ENCODE measurements around the gene RBL2. TPM values are rescaled to one million over a fixed set of nuclear protein-coding genes. Genes with fewer than 3 reads are reported as not detected.

RBL2 gene
- total and polyA plus RNA-seq, 2 of the 13 experiments (the other 11 are each of a cell fraction or from before 2014, with no cell fraction given): 41.2 to 60.9 TPM

DNA sequence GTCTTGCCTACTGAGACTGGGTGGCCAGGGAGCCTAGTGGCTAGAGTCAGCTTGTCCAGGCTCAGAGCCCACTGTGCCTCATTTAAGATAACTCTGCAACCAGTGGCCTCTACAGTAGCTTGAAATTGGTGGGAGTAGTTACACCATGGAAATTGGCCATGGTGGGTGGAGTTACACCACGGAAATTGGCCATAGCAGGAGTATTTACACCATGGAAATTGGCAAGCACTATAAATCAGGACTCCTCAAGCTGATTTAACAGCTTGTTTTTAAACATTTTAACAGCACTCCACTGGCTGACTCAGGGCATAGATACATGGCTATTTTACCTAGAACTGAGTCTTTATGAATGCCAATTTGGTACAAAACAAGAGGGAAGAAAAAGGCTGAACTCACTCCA is 96.5 kb downstream of the RBL2 start:
- no peaks in the 10 kb centered on the region for H3K79me2 ChIP-seq (ENCODE audit: insufficient read depth, low read length)
- no peak for DNase-seq (ENCODE audit: low spot score)
- no TSS peak for BruUV-seq (replicated peaks)
- no peak for FAIRE-seq
- H3K27ac ChIP-seq (ENCODE audit: extremely low read length, insufficient read depth, low read length): no peak overlapping the region
- no peaks in the 10 kb centered on the region for H3K9me3 ChIP-seq (ENCODE audit: low read length)
- ChIA-PET CTCF (ENCODE audit: low intra/inter-chr PET ratio, low total read pairs) (no interaction called here), POLR2A (interaction anchor here (2.0 kb wide), 1 partner anchor 28 kb away, joined by 6 read pairs; the partner anchor contains the start of gene AKTIP)
- intact Hi-C loops (cut with micrococcal nuclease; ENCODE audit: unreplicated experiment) (no loop called here), in situ Hi-C loops (cut with HindIII; ENCODE audit: extremely low pct_ligation_motif_present, low pct_unique_long_range_greater_than_20kb) (no loop called here)
- H3K4me1 ChIP-seq (ENCODE audit: insufficient read depth, low read length): peaks cover 31% of the 10 kb centered on the region
- H3K27me3 ChIP-seq (ENCODE audit: control insufficient read depth in 1 of 2, insufficient read depth in 2 of 2, low read length in 2 of 2): no peaks in the 10 kb centered on the region; a peak in 3 of 5 replicates
- ATAC-seq: no peak
- no peaks in the 10 kb centered on the region for H3K36me3 ChIP-seq (replicated peaks in 1 of 2; ENCODE audit: control insufficient read depth in 1 of 2, insufficient read depth in 2 of 2, low read length in 2 of 2)
- H2AFZ ChIP-seq (ENCODE audit: low read length): no peak overlapping the region
- H3K4me2 ChIP-seq (ENCODE audit: low read depth, low read length): no peak overlapping the region
- no peaks in the 10 kb centered on the region for H4K20me1 ChIP-seq (ENCODE audit: insufficient read depth, low read length)
- TF ChIP-seq, protein P1, sequence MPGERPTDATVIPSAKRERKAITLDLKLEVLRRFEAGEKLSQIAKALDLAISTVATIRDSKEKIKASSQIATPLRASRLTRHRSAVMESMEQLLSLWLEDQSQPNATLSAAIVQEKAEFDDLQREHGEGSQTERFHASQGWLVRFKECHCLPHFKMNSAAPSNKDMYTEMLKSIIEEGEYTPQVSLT (CRISPR knock-in tag; IDR thresholded peaks at IDR 0.05; ENCODE audit: borderline replicate concordance, low read depth): no peak
- TF ChIP-seq PITX1 (CRISPR knock-in tag; IDR thresholded peaks at IDR 0.05) (no peak), ZNF768 (CRISPR knock-in tag; IDR thresholded peaks at IDR 0.05) (no peak), REPIN1 (CRISPR knock-in tag; IDR thresholded peaks at IDR 0.05; ENCODE audit: borderline replicate concordance, low read depth) (no peak), ZKSCAN1 (IDR thresholded peaks at IDR 0.05; ENCODE audit: low read length) (no peak), ZFP62 (CRISPR knock-in tag; IDR thresholded peaks at IDR 0.05) (no peak), TOPORS (CRISPR knock-in tag; IDR thresholded peaks at IDR 0.05) (no peak), ARID2 (CRISPR knock-in tag; IDR thresholded peaks at IDR 0.05; ENCODE audit: borderline replicate concordance) (no peak)
- TF ChIP-seq, protein P2, sequence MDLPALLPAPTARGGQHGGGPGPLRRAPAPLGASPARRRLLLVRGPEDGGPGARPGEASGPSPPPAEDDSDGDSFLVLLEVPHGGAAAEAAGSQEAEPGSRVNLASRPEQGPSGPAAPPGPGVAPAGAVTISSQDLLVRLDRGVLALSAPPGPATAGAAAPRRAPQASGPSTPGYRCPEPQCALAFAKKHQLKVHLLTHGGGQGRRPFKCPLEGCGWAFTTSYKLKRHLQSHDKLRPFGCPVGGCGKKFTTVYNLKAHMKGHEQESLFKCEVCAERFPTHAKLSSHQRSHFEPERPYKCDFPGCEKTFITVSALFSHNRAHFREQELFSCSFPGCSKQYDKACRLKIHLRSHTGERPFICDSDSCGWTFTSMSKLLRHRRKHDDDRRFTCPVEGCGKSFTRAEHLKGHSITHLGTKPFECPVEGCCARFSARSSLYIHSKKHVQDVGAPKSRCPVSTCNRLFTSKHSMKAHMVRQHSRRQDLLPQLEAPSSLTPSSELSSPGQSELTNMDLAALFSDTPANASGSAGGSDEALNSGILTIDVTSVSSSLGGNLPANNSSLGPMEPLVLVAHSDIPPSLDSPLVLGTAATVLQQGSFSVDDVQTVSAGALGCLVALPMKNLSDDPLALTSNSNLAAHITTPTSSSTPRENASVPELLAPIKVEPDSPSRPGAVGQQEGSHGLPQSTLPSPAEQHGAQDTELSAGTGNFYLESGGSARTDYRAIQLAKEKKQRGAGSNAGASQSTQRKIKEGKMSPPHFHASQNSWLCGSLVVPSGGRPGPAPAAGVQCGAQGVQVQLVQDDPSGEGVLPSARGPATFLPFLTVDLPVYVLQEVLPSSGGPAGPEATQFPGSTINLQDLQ (CRISPR knock-in tag; IDR thresholded peaks at IDR 0.05): no peak
- no peak overlapping the region for H3K4me3 ChIP-seq (replicated peaks in 1 of 3; ENCODE audit: insufficient read depth in 1 of 3, low read depth in 2 of 3, low read length in 3 of 3)
- WGBS (ENCODE audit: low lambda C conversion rate): 11% methylated on average over 1 of the region's 1 CpG
- no peak overlapping the region for H3K9ac ChIP-seq (ENCODE audit: insufficient read depth, low read depth, low read length)

Measured in HepG2 (cell line).